Muscle of leg (tissue), 11 donors: ENCODE measurements around the gene HIPK3. TPM values are rescaled to one million over a fixed set of nuclear protein-coding genes. Genes with fewer than 3 reads are reported as not detected.
"Not testable (repeated sequence)": the region's sequence is repeated elsewhere in the genome, so short reads cannot be mapped to it uniquely, and the experiment has no call there.

Source experiments
- DNase-seq: peaks from one replicate; pipeline ENCODE4 v3.0.0; 2013
- H3K27ac ChIP-seq: one replicate; pipeline ENCODE4 v1.5.1; 2013; ENCODE audit warnings: mild to moderate bottlenecking, low read length, control low read depth
- H3K27me3 ChIP-seq: one replicate; pipeline ENCODE4 v1.6.1; 2013; ENCODE audit warnings: low read length; ENCODE audit not compliant: control insufficient read depth, insufficient read depth
- H3K36me3 ChIP-seq: one replicate; pipeline ENCODE4 v1.6.1; 2013; ENCODE audit warnings: low read length; ENCODE audit not compliant: control insufficient read depth, insufficient read depth
- H3K4me1 ChIP-seq: one replicate; pipeline ENCODE4 v1.6.1; 2013; ENCODE audit warnings: low read length; ENCODE audit not compliant: control insufficient read depth, insufficient read depth
- H3K4me3 ChIP-seq: one replicate; pipeline ENCODE4 v1.5.1; 2013; ENCODE audit warnings: low read length, control low read depth
- H3K9me3 ChIP-seq: replicated peaks from 2 replicates; pipeline ENCODE4 v1.6.1; 2013; ENCODE audit warnings: low read depth, low read length; ENCODE audit not compliant: control insufficient read depth
- WGBS: methylation state at CpG from one replicate; pipeline ENCODE4 v1.1.5; 2013; ENCODE audit warnings: missing lambda C conversion rate; ENCODE audit not compliant: insufficient coverage; 5-methylcytosine and 5-hydroxymethylcytosine counted together
- polyA plus RNA-seq, 8 donors: library from polyadenylated mRNA; unstranded; fragments of 120-200 nt; gene quantifications; one replicate each; pipeline versions ENCODE4 v1.2.1 to v1.2.3, GENCODE V29; 2013; ENCODE audit warnings: inconsistent platforms in 1 of 8, low replicate concordance in 1 of 8; ENCODE audit not compliant: insufficient read length in 8 of 8, insufficient read depth in 1 of 8
- total RNA-seq: library from RNA; stranded (reverse); fragments of 120-200 nt; gene quantifications from one replicate; pipeline ENCODE4 v1.2.4, GENCODE V29; 2013

Gene HIPK3
- total and polyA plus RNA-seq, 9 donors: 47.4 to 189 (median 74.3) TPM

- Histone ChIP-seq H3K9me3 (no peaks in the 10 kb centered on the region), H3K36me3 (peaks cover 10% of the 10 kb centered on the region), H3K27ac (no peak overlapping the region), H3K4me1 (no peaks in the 10 kb centered on the region), H3K4me3 (no peak overlapping the region), H3K27me3 (no peaks in the 10 kb centered on the region)
- WGBS: 82% methylated on average over 2 of the region's 4 CpGs
- DNase-seq: no peak
Observed at GRCh38 chr11:33294224-33294623, 37.0 kb downstream of the HIPK3 start.

GRCh38 chr11:33294797-33295196, 37.6 kb downstream of the HIPK3 start:
- H3K27ac ChIP-seq: no peak overlapping the region
- WGBS: 80% methylated on average over 2 of the region's 8 CpGs
- no peaks in the 10 kb centered on the region for H3K27me3 ChIP-seq
- no peak overlapping the region for H3K4me3 ChIP-seq
- no peaks in the 10 kb centered on the region for H3K4me1 ChIP-seq
- no peaks in the 10 kb centered on the region for H3K9me3 ChIP-seq
- H3K36me3 ChIP-seq: peaks cover 10% of the 10 kb centered on the region
- DNase-seq: no peak

- H3K4me3 ChIP-seq: no peak overlapping the region
- no peaks in the 10 kb centered on the region for H3K27me3 ChIP-seq
- no peak for DNase-seq
- no peaks in the 10 kb centered on the region for H3K4me1 ChIP-seq
- H3K36me3 ChIP-seq: peaks cover 10% of the 10 kb centered on the region
- no peak overlapping the region for H3K27ac ChIP-seq
- WGBS: 95% methylated on average over 3 of the region's 5 CpGs
- H3K9me3 ChIP-seq: no peaks in the 10 kb centered on the region
Observed at GRCh38 chr11:33296695-33297094, 39.5 kb downstream of the HIPK3 start.

- Histone ChIP-seq H3K27ac (no peak overlapping the region), H3K36me3 (peaks cover 2% of the 10 kb centered on the region), H3K9me3 (no peaks in the 10 kb centered on the region), H3K4me3 (no peak overlapping the region), H3K4me1 (no peaks in the 10 kb centered on the region), H3K27me3 (no peaks in the 10 kb centered on the region)
- no peak for DNase-seq
- WGBS: 78% methylated on average over 1 of the region's 4 CpGs
Observed at GRCh38 chr11:33303541-33303940, 46.4 kb downstream of the HIPK3 start.

- not testable (repeated sequence) for H3K27me3 ChIP-seq, H3K4me3 ChIP-seq, H3K27ac ChIP-seq, H3K36me3 ChIP-seq, DNase-seq, H3K4me1 ChIP-seq, H3K9me3 ChIP-seq
- no CpG with 5 or more reads among the region's 6 CpGs for WGBS
Observed at GRCh38 chr11:33306821-33307220, 49.6 kb downstream of the HIPK3 start.

GRCh38 chr11:33307984-33308383, 50.8 kb downstream of the HIPK3 start:
- no peaks in the 10 kb centered on the region for H3K27me3 ChIP-seq
- H3K27ac ChIP-seq: no peak overlapping the region
- H3K4me1 ChIP-seq: no peaks in the 10 kb centered on the region
- no peaks in the 10 kb centered on the region for H3K36me3 ChIP-seq
- no peak overlapping the region for H3K4me3 ChIP-seq
- DNase-seq: no peak
- H3K9me3 ChIP-seq: no peaks in the 10 kb centered on the region

GRCh38 chr11:33309118-33309517, 51.9 kb downstream of the HIPK3 start:
- Histone ChIP-seq H3K9me3 (no peaks in the 10 kb centered on the region), H3K4me3 (no peak overlapping the region), H3K4me1 (no peaks in the 10 kb centered on the region), H3K27ac (no peak overlapping the region), H3K27me3 (no peaks in the 10 kb centered on the region), H3K36me3 (peaks cover 3% of the 10 kb centered on the region)
- no CpG with 5 or more reads among the region's 1 CpG for whole genome bisulfite sequencing
- DNase-seq: no peak

- H3K36me3 ChIP-seq: peaks cover 3% of the 10 kb centered on the region
- 100% methylated on average over 2 of the region's 9 CpGs for WGBS
- DNase-seq: no peak
- no peak overlapping the region for H3K27ac ChIP-seq
- no peaks in the 10 kb centered on the region for H3K27me3 ChIP-seq
- no peaks in the 10 kb centered on the region for H3K4me1 ChIP-seq
- no peaks in the 10 kb centered on the region for H3K9me3 ChIP-seq
- H3K4me3 ChIP-seq: no peak overlapping the region
Observed at GRCh38 chr11:33310720-33311500, 53.7 kb downstream of the HIPK3 start.

GRCh38 chr11:33311680-33312079, 54.5 kb downstream of the HIPK3 start:
- no CpG with 5 or more reads among the region's 3 CpGs for WGBS
- Histone ChIP-seq H3K27me3 (no peaks in the 10 kb centered on the region), H3K36me3 (peaks cover 3% of the 10 kb centered on the region), H3K27ac (no peak overlapping the region), H3K9me3 (no peaks in the 10 kb centered on the region), H3K4me3 (no peak overlapping the region), H3K4me1 (no peaks in the 10 kb centered on the region)
- DNase-seq: no peak

- H3K36me3 ChIP-seq: peaks cover 3% of the 10 kb centered on the region
- no peaks in the 10 kb centered on the region for H3K27me3 ChIP-seq
- no peak overlapping the region for H3K4me3 ChIP-seq
- DNase-seq: peak; percentile 14
- WGBS: no CpG with 5 or more reads among the region's 3 CpGs
- no peak overlapping the region for H3K27ac ChIP-seq
- no peaks in the 10 kb centered on the region for H3K9me3 ChIP-seq
- H3K4me1 ChIP-seq: no peaks in the 10 kb centered on the region
Observed at GRCh38 chr11:33315822-33316221, 58.6 kb downstream of the HIPK3 start.

GRCh38 chr11:33317662-33318061, 60.5 kb downstream of the HIPK3 start:
- WGBS: no CpG with 5 or more reads among the region's 1 CpG
- Histone ChIP-seq H3K27ac (no peak overlapping the region), H3K36me3 (peaks cover 3% of the 10 kb centered on the region), H3K4me3 (no peak overlapping the region), H3K27me3 (no peaks in the 10 kb centered on the region), H3K4me1 (no peaks in the 10 kb centered on the region), H3K9me3 (no peaks in the 10 kb centered on the region)
- no peak for DNase-seq
